HepG2 (cell line): ENCODE data around the gene PNRC1. TPM values are rescaled to one million over a fixed set of nuclear protein-coding genes. Genes with fewer than 3 reads are reported as not detected.
A peak's percentile ranks its signal among the peaks of the same experiment; 100 is the strongest.

Experiments used
- CHCHD3 ChIP-seq: sonication (generic); formaldehyde crosslinking; IDR thresholded peaks from 2 replicates; pipeline ENCODE4 v1.8.0; 2022; ENCODE audit warnings: mild to moderate bottlenecking, missing genetic modification reagents, moderate library complexity
- REL ChIP-seq: sonication (generic); formaldehyde crosslinking; conservative IDR thresholded peaks from 2 replicates; pipeline ENCODE4 v1.8.0; 2022; ENCODE audit warnings: mild to moderate bottlenecking, missing genetic modification reagents, moderate library complexity
- ZNF629 ChIP-seq: sonication (generic); formaldehyde crosslinking; conservative IDR thresholded peaks from 2 replicates; pipeline ENCODE4 v1.5.0; 2020; ENCODE audit warnings: missing genetic modification reagents
- polyA plus RNA-seq, 8 experiments: library from polyadenylated mRNA; depleted of rRNA in 3 of 8; stranded (reverse) in 7 of 8; unstranded in 1 of 8; fragments of >200 nt; fragmentation: Illumina TruSeq in 4 of 8; extraction: Trizol in 4 of 8; gene quantifications; 2 replicates each; pipeline versions ENCODE4 v1.2.1 to v1.2.3, GENCODE V29; 2011 to 2016; ENCODE audit warnings: low read depth in 4 of 8, missing spikeins in 1 of 8, mixed read lengths in 1 of 8; ENCODE audit not compliant: insufficient read depth in 1 of 8
- total RNA-seq, 5 experiments: library from RNA; depleted of rRNA; stranded (reverse); fragments of >200 nt; fragmentation: Illumina TruSeq; extraction: Trizol; gene quantifications; 2 replicates each; pipeline ENCODE4 v1.2.3, GENCODE V29; 2016; ENCODE audit warnings: low read depth in 1 of 5
- TF ChIP-seq, protein P1 (sequence below): sonication (generic); formaldehyde crosslinking; IDR thresholded peaks from 2 replicates; pipeline ENCODE4 v1.5.0; 2020; ENCODE audit warnings: missing genetic modification reagents
- TF ChIP-seq, protein P2 (sequence below): sonication (generic); formaldehyde crosslinking; IDR thresholded peaks from 2 replicates; pipeline ENCODE4 v1.9.0; 2021; ENCODE audit warnings: mild to moderate bottlenecking, missing genetic modification reagents
- TF ChIP-seq, protein P3 (sequence below): sonication (generic); formaldehyde crosslinking; IDR thresholded peaks from 2 replicates; pipeline ENCODE4 v1.5.0; 2020; ENCODE audit warnings: missing genetic modification reagents
- TF ChIP-seq, protein P4 (sequence below): sonication (generic); formaldehyde crosslinking; IDR thresholded peaks from 2 replicates; pipeline ENCODE4 v1.5.0; 2020; ENCODE audit warnings: mild to moderate bottlenecking, low read depth, missing genetic modification reagents, borderline replicate concordance
- TF ChIP-seq, protein P5 (sequence below): sonication (generic); formaldehyde crosslinking; IDR thresholded peaks from 2 replicates; pipeline ENCODE4 v1.4.0; 2020; ENCODE audit warnings: low read depth, mild to moderate bottlenecking, missing genetic modification reagents
- TF ChIP-seq, protein P6 (sequence below): sonication (generic); formaldehyde crosslinking; IDR thresholded peaks from 2 replicates; pipeline ENCODE4 v1.4.0; 2020; ENCODE audit warnings: mild to moderate bottlenecking, missing genetic modification reagents
- TF ChIP-seq, protein P7 (sequence below): sonication (generic); formaldehyde crosslinking; IDR thresholded peaks from 2 replicates; pipeline ENCODE4 v1.9.0; 2022; ENCODE audit warnings: missing genetic modification reagents, mild to moderate bottlenecking, borderline replicate concordance
- TF ChIP-seq, protein P8 (sequence below): sonication (generic); formaldehyde crosslinking; IDR thresholded peaks from 2 replicates; pipeline ENCODE4 v1.4.0; 2020; ENCODE audit warnings: missing genetic modification reagents

Gene PNRC1
- total and polyA plus RNA-seq, 2 of the 13 experiments (the other 11 are each of a cell fraction or from before 2014, with no cell fraction given), result 17.6 to 36.0 TPM

DNA sequence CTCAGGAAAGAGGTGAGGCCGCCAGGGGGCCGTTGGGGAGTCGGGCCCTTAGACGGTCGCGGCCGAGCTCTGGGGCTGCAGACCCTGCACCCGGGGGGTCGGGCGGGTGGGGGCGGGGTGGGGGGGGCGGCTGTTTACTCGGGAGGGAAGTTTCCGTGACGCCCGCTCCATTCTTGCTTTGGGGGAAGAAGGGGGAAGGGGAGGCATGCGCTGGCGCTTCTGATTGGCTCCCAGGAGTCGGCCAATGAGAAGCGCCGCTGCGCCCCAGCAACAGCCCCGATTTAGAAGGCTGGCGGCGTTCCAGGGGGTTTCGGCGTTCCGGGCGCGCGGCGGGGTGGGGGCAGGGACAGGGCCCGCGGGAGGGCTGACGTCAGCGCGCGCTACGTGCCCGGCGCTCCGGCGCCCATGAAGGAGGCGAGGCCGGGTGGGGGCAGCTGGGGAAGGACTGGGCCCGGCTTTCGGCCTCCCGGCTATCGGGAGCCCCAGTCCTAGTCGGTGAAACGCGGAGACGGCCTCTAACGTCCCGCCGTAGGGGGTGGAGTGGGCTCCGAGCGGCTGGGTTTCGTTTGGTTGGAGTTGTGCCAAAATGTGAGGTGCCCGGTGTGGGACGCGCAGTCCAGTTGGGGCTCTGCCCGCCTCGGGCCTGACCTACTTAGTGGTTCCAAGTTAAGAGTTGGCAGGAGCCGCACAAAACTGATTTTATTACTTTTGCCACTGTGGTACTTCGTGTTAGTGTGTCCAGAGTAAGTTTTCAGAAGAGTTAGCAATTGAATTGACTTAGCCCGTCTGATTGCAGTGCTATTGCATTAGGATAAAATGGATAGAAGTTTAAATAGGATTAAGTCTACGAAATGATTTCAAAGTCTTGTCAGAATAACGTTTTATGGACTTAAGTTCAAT is 1.1 kb downstream of the PNRC1 start (continued):
- TF ChIP-seq, protein P1, sequence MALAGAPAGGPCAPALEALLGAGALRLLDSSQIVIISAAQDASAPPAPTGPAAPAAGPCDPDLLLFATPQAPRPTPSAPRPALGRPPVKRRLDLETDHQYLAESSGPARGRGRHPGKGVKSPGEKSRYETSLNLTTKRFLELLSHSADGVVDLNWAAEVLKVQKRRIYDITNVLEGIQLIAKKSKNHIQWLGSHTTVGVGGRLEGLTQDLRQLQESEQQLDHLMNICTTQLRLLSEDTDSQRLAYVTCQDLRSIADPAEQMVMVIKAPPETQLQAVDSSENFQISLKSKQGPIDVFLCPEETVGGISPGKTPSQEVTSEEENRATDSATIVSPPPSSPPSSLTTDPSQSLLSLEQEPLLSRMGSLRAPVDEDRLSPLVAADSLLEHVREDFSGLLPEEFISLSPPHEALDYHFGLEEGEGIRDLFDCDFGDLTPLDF, result peak; percentile 53
- TF ChIP-seq CHCHD3 (CRISPR knock-in tag) (peak; percentile 22; the same call in 1 of the 2 replicates), REL (CRISPR knock-in tag) (0 out of 2 replicates have a peak, but pooled peaks have one; percentile 77), ZNF629 (CRISPR knock-in tag) (no peak)
- TF ChIP-seq, protein P2, sequence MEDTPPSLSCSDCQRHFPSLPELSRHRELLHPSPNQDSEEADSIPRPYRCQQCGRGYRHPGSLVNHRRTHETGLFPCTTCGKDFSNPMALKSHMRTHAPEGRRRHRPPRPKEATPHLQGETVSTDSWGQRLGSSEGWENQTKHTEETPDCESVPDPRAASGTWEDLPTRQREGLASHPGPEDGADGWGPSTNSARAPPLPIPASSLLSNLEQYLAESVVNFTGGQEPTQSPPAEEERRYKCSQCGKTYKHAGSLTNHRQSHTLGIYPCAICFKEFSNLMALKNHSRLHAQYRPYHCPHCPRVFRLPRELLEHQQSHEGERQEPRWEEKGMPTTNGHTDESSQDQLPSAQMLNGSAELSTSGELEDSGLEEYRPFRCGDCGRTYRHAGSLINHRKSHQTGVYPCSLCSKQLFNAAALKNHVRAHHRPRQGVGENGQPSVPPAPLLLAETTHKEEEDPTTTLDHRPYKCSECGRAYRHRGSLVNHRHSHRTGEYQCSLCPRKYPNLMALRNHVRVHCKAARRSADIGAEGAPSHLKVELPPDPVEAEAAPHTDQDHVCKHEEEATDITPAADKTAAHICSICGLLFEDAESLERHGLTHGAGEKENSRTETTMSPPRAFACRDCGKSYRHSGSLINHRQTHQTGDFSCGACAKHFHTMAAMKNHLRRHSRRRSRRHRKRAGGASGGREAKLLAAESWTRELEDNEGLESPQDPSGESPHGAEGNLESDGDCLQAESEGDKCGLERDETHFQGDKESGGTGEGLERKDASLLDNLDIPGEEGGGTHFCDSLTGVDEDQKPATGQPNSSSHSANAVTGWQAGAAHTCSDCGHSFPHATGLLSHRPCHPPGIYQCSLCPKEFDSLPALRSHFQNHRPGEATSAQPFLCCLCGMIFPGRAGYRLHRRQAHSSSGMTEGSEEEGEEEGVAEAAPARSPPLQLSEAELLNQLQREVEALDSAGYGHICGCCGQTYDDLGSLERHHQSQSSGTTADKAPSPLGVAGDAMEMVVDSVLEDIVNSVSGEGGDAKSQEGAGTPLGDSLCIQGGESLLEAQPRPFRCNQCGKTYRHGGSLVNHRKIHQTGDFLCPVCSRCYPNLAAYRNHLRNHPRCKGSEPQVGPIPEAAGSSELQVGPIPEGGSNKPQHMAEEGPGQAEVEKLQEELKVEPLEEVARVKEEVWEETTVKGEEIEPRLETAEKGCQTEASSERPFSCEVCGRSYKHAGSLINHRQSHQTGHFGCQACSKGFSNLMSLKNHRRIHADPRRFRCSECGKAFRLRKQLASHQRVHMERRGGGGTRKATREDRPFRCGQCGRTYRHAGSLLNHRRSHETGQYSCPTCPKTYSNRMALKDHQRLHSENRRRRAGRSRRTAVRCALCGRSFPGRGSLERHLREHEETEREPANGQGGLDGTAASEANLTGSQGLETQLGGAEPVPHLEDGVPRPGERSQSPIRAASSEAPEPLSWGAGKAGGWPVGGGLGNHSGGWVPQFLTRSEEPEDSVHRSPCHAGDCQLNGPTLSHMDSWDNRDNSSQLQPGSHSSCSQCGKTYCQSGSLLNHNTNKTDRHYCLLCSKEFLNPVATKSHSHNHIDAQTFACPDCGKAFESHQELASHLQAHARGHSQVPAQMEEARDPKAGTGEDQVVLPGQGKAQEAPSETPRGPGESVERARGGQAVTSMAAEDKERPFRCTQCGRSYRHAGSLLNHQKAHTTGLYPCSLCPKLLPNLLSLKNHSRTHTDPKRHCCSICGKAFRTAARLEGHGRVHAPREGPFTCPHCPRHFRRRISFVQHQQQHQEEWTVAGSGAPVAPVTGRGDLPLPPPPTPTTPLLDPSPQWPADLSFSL (CRISPR knock-in tag), result 0 out of 2 replicates have a peak, but pooled peaks have one; percentile 19
- TF ChIP-seq, protein P3, sequence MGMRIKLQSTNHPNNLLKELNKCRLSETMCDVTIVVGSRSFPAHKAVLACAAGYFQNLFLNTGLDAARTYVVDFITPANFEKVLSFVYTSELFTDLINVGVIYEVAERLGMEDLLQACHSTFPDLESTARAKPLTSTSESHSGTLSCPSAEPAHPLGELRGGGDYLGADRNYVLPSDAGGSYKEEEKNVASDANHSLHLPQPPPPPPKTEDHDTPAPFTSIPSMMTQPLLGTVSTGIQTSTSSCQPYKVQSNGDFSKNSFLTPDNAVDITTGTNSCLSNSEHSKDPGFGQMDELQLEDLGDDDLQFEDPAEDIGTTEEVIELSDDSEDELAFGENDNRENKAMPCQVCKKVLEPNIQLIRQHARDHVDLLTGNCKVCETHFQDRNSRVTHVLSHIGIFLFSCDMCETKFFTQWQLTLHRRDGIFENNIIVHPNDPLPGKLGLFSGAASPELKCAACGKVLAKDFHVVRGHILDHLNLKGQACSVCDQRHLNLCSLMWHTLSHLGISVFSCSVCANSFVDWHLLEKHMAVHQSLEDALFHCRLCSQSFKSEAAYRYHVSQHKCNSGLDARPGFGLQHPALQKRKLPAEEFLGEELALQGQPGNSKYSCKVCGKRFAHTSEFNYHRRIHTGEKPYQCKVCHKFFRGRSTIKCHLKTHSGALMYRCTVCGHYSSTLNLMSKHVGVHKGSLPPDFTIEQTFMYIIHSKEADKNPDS, result no peak
- TF ChIP-seq, protein P4, sequence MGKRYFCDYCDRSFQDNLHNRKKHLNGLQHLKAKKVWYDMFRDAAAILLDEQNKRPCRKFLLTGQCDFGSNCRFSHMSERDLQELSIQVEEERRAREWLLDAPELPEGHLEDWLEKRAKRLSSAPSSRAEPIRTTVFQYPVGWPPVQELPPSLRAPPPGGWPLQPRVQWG (CRISPR knock-in tag), result no peak
- TF ChIP-seq, protein P5, sequence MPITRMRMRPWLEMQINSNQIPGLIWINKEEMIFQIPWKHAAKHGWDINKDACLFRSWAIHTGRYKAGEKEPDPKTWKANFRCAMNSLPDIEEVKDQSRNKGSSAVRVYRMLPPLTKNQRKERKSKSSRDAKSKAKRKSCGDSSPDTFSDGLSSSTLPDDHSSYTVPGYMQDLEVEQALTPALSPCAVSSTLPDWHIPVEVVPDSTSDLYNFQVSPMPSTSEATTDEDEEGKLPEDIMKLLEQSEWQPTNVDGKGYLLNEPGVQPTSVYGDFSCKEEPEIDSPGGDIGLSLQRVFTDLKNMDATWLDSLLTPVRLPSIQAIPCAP (CRISPR knock-in tag), result no peak
- TF ChIP-seq, protein P6, sequence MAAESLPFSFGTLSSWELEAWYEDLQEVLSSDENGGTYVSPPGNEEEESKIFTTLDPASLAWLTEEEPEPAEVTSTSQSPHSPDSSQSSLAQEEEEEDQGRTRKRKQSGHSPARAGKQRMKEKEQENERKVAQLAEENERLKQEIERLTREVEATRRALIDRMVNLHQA (CRISPR knock-in tag), result no peak
- TF ChIP-seq, protein P7, sequence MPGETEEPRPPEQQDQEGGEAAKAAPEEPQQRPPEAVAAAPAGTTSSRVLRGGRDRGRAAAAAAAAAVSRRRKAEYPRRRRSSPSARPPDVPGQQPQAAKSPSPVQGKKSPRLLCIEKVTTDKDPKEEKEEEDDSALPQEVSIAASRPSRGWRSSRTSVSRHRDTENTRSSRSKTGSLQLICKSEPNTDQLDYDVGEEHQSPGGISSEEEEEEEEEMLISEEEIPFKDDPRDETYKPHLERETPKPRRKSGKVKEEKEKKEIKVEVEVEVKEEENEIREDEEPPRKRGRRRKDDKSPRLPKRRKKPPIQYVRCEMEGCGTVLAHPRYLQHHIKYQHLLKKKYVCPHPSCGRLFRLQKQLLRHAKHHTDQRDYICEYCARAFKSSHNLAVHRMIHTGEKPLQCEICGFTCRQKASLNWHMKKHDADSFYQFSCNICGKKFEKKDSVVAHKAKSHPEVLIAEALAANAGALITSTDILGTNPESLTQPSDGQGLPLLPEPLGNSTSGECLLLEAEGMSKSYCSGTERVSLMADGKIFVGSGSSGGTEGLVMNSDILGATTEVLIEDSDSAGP, result peak; percentile 77
- TF ChIP-seq, protein P8, sequence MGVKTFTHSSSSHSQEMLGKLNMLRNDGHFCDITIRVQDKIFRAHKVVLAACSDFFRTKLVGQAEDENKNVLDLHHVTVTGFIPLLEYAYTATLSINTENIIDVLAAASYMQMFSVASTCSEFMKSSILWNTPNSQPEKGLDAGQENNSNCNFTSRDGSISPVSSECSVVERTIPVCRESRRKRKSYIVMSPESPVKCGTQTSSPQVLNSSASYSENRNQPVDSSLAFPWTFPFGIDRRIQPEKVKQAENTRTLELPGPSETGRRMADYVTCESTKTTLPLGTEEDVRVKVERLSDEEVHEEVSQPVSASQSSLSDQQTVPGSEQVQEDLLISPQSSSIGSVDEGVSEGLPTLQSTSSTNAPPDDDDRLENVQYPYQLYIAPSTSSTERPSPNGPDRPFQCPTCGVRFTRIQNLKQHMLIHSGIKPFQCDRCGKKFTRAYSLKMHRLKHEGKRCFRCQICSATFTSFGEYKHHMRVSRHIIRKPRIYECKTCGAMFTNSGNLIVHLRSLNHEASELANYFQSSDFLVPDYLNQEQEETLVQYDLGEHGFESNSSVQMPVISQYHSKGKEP (CRISPR knock-in tag), result 0 out of 2 replicates have a peak, but pooled peaks have one; percentile 62
